HCEC 1CT (cell line): Measurements from ENCODE around the gene PIK3R1.

ENCODE experiments used
- DNase-seq: peaks from one replicate; pipeline ENCODE4 v3.0.0-alpha.2; 2017

PIK3R1 gene

DNA sequence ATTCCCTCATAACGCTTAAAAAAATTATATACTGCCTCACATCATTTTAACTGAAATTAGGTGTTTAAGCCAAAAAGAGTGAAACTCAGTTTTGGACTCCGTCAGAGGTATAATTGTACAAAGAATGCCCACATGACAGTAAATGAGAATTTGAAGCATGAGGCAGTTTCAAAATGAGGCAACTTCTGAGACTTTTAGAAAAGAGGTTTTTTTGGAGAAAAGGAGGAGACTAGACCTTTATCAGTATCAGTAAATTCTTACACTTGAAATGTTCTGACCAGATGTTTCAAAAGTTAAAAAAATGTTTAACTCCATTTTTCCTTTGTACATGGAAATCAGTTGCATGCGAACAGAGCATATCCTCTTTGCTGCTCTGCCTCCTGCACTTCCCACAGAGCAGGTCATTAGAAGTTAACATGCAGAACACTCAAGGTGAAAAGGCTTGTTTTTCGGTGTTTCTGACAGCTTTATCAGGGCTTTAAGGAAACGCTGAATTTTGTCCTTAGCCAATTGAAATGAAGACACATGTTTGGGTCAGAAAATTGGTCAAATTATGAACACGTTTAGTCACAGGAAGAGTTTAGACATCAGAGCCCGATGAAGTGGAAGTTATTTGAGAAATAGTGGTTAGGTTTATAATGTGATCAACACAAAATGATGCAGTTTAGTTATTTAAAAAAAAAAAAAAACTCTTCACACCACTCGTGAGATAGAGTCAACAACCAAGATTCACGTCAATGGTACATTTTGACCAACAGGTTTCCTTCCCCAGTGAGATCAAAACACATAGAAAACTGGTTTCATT is 59.5 kb downstream of the PIK3R1 start:
- DNase-seq: no peak

GRCh38 chr5:68276740-68277139 is 61.2 kb downstream of the PIK3R1 start:
- no peak for DNase-seq

DNA sequence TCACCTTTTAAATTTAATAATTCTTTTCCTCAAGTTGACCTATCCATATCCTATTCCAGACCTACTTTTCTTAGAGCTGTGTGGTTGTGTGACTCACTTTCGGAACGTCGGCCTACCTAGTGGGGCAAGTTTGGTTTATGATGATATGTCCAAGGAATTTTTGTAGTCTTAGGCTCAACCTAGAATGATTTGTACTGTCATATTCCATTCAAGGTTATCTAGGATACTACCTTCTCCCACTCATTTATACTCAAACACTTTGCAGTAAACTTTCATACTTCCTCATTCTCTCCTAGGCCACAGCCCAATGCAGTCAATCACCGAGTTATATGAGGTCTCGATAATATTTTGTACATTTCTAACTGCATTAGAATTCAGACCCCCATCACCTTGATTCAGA is 61.9 kb downstream of the PIK3R1 start:
- peak; percentile 27 for DNase-seq

GRCh38 chr5:68279984-68280383 is 64.4 kb downstream of the PIK3R1 start:
- DNase-seq: no peak

DNA sequence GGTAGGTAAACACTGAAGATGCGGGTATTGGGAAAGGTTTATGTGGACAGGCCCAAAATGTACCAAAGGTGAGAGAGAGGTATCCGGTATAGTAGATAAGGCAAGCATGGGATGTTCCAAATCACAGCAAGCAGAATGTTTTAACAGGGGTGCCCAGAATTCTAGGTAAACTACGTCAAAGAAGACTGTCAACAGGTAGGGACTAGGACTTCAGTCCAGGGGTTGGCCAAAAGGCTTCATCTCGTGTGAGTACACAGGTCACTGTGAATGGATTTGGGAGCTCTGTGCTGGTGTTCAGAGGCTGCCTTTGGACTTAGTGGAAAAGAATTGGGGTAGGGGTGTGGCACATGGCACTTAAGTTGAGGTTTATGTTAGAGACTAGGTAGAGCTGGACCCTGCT is 66.4 kb downstream of the PIK3R1 start:
- no peak for DNase-seq

DNA sequence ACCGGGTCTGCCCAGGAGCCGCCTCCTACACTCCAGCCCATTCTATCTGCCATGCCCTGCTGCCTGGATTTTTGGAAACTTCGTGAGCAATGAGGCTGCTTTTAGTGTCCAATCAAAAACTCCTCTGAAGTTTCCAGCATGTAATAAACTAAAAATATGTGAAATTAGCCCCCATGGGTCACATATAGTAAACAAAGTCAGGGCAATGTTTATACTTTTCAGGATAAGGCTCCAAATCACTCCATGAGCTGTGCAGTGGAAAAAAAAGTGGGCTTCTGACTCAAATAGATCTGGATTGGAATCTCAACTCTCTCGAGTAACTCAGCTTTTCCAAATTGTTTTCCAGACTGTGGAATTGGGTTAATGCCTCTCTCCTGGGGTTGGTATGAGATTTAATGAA is 68.2 kb downstream of the PIK3R1 start:
- no peak for DNase-seq

DNA sequence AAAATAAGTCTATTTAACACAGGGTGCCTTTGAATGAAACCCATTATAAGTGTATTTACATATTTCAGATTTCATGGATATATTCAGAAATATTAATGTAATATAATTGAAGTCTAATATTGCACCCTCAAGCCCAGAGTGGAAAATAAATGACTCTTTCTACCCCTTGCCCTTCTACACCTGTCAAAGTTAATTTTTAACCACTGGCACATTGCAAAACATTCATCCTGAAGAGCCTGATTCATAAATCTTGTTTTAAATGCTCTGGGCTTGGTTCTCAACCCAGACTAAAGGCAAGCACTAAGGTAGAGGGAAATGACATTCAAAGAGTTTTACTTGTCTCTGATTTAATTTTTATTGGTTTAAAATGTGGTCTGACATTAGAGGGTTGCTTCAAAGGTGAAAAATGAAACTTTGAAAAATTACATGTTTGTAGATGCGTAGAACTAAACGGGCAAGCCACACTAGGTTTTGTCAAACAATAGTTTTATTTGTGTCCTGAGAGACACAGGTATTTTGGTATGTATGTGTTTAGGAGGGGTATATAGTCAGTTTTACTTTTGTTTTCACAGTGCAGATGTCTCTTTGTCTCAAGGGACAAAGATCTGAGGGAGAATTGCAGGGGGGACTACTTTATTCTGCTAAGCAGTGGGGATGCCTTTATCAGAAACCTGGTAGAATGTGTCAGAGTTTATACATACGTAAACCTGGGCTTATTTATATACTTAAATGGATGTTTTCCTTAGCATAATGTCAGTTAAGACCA is 69.7 kb downstream of the PIK3R1 start:
- no peak for DNase-seq

- DNase-seq: peak; percentile 61
Observed at GRCh38 chr5:68285851-68286611, 70.5 kb downstream of the PIK3R1 start.

DNA sequence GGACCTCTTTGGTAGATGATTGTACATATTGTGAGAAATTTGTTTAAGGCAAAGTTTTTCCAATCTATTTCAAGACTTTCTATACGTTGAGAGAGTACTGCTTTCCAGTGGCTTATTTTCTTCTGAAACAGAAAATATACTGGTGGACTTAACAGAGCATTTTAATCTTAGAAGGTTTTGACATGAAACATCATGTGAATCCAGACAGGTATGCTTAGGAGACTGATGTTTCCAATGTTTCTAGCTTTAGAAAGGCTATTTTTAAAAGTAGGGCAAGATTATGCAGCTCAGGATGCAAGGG is 71.0 kb downstream of the PIK3R1 start:
- DNase-seq: no peak

DNA sequence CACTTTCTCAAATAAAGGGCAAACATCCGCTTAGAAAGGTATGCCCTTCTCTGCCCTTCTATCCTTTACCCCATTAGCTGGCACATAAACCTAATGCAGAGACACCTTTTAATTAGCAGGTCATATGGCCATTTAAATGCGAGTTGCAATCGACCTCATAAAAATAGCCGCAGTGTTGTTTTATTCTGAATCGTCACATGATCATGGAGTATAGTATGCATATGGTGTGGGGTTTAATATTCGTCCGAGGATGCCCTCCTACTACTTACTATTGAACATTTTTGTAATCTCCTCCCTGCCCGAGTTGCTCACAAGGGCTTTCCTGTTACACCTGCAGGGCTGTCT is 72.0 kb downstream of the PIK3R1 start:
- DNase-seq: no peak

- DNase-seq: peak; percentile 19
Observed at GRCh38 chr5:68287976-68288706, 72.6 kb downstream of the PIK3R1 start.

DNA sequence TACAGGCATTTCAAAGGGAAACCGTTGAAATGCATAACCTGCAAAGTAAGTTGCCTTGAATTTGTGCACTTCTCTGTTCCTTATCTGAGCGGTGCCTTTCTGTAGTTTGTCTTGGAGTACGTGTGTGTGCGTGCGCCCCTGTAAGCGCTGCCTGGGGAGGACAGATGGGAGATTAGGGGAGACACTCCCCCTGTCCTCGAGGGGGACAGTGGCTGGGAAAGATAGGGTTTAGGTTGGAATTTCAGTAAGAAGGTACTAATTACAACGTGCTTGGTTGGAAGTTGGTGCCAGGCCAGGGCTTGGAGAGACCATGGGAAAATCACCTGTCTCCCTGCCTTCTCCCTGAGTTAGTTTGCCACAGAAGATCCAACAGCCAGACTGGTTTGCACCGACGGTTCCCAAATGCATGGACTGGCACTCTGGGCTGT is 73.2 kb downstream of the PIK3R1 start:
- no peak for DNase-seq

- no peak for DNase-seq
Observed at GRCh38 chr5:68289498-68289897, 73.9 kb downstream of the PIK3R1 start.

- DNase-seq: peak; percentile 25
Observed at GRCh38 chr5:68290260-68290674, 74.7 kb downstream of the PIK3R1 start.

- no peak for DNase-seq
Observed at GRCh38 chr5:68290847-68291246, 75.3 kb downstream of the PIK3R1 start.

DNA sequence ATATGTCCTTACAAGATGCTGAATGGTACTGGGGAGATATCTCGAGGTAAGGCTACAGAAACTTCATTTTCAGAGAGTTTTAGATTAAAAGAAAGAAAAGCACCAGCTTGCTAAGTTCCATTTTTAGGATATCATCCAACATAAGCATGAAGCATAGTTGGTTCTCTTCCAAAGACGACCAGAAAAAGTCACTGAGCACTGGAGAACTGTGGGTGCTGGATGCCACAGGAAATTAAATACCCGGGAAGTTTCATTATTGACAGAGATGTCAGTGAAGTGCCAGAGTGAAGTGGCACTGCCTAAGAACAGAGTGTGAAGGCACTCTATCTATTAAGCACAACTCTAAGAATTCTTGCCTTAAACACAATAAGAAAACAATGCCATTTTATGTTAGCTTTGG is 76.8 kb downstream of the PIK3R1 start:
- DNase-seq: no peak

DNA sequence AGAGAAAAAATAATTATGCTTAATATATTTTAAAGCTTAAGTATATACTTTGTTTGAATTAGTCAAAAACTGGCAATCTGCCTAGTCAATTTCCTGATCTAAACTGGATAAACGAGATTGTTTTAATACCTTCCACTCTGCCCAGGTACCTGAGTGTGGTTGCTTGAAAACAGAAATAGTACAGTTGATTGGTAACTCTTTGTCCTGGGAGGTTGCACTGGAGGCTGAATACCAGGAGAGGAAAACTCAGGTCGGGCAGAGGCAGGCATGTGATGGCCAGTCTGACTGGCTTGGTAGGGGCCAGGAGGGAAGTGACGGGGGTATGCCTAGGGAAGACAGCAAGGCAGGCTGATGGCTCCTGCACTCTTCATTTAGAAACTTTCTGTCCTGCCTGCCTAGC is 80.2 kb downstream of the PIK3R1 start:
- DNase-seq: no peak

GRCh38 chr5:68296895-68297294 is 81.3 kb downstream of the PIK3R1 start:
- no peak for DNase-seq

GRCh38 chr5:68297656-68298055 is 82.1 kb downstream of the PIK3R1 start:
- DNase-seq: no peak

GRCh38 chr5:68298479-68298878 is 82.9 kb downstream of the PIK3R1 start:
- no peak for DNase-seq

DNA sequence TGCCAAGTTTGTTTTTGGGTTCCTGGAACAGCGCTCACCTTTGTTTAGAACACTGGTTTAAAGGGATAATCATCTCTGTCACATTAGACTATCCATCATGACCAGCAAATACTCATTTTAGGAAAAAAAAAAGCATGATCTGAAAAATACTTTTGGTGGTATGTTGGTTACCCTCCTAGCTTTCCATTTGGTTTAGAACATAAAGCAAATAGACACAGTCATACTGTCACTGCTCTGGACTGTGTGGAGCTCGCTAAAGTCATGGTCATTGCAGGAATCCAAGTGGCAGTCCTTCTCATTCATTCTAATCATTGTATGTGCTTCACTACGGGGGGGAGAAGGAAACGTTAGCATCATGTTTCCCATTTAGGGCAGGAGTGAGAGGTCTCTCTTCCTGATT is 83.5 kb downstream of the PIK3R1 start:
- no peak for DNase-seq

GRCh38 chr5:68299575-68299974 is 84.0 kb downstream of the PIK3R1 start:
- no peak for DNase-seq

- no peak for DNase-seq
Observed at GRCh38 chr5:68303038-68303738, 87.6 kb downstream of the PIK3R1 start.
